H1 (cell line): ENCODE data around the gene ARID5A. TPM values are rescaled to one million over a fixed set of nuclear protein-coding genes. Genes with fewer than 3 reads are reported as not detected.

ENCODE experiments used
- ATF2 ChIP-seq: IDR thresholded peaks from 2 replicates; pipeline ENCODE4 v1.6.1; 2012; ENCODE audit warnings: low read length, inconsistent platforms
- TBP ChIP-seq: IDR thresholded peaks from 2 replicates; pipeline ENCODE4 v1.6.1; 2011; ENCODE audit warnings: low read depth, low read length, improper control_type of control experiment
- polyA plus RNA-seq, 7 experiments: library from polyadenylated mRNA; depleted of rRNA in 3 of 7; stranded (reverse) in 5 of 7; unstranded in 2 of 7; fragments of >200 nt in 5 of 7; fragments of 200-250 nt in 2 of 7; gene quantifications; 1 replicate in 5 of 7; 2 replicates in 1 of 7; 4 replicates in 1 of 7; pipeline versions ENCODE4 v1.2.1 to v1.2.3, GENCODE V29; 2011 to 2013; ENCODE audit warnings: missing spikeins in 2 of 7, mixed read lengths in 2 of 7
- total RNA-seq: library from RNA; stranded (reverse); fragmentation: NEBNext Ultra II Directional; extraction: Animal tissue kit (Norgen Biotek cat#: 25700); gene quantifications from 2 replicates; pipeline ENCODE4 v1.2.1, GENCODE V29; 2021

Gene ARID5A
- total and polyA plus RNA-seq, 2 of the 8 experiments (the other 6 are each of a cell fraction or from before 2014, with no cell fraction given) = 3.3 to 5.3 TPM

- TF ChIP-seq ATF2 (no peak), TBP (no peak)
Measured at GRCh38 chr2:96520697-96521096, 15.9 kb upstream of the ARID5A start (continued).
